ENCODE data around the gene PCDH15. TPM values are rescaled to one million over a fixed set of nuclear protein-coding genes. Genes with fewer than 3 reads are reported as not detected.

PCDH15 gene
- total RNA-seq, 1 experiment from 2014 or later, result not detected

- DNase-seq (ENCODE audit: low spot score), result no peak
- ChIA-PET POLR2A (ENCODE audit: low non-redundant PET) (no interaction called here), CTCF (no interaction called here)
- H3K36me3 ChIP-seq (ENCODE audit: insufficient read depth, low read length, poor library complexity, severe bottlenecking), result no peaks in the 10 kb centered on the region
- BruUV-seq (replicated peaks), result no TSS peak
- H3K4me1 ChIP-seq (ENCODE audit: insufficient read depth, low read length, poor library complexity, severe bottlenecking), result no peaks in the 10 kb centered on the region
- peaks cover 8% of the 10 kb centered on the region for H3K9me3 ChIP-seq (ENCODE audit: low read depth, low read length, poor library complexity, severe bottlenecking)
- H3K4me3 ChIP-seq (ENCODE audit: low read depth, low read length, poor library complexity, severe bottlenecking), result no peak overlapping the region
- no peaks in the 10 kb centered on the region for H3K27me3 ChIP-seq (replicated peaks; ENCODE audit: insufficient read depth, low read depth, low read length, poor library complexity)
- no peak overlapping the region for H3K27ac ChIP-seq (ENCODE audit: low read depth, low read length, poor library complexity, severe bottlenecking)
- intact Hi-C loops (cut with micrococcal nuclease; ENCODE audit: unreplicated experiment), result no loop called here
- TF ChIP-seq CTCF (conservative IDR thresholded peaks at IDR 0.05; ENCODE audit: low read depth, low read length) (no peak), EZH2 (IDR thresholded peaks at IDR 0.05; ENCODE audit: borderline replicate concordance, low read depth, low read length, poor library complexity, severe bottlenecking) (no peak)
Measured at GRCh38 chr10:54772468-54773122, 28.4 kb downstream of the PCDH15 start.

GRCh38 chr10:54769051-54769450 lies 32.0 kb downstream of the PCDH15 start:
- no peak for DNase-seq (ENCODE audit: low spot score)
- Histone ChIP-seq H3K4me1 (ENCODE audit: insufficient read depth, low read length, poor library complexity, severe bottlenecking) (no peaks in the 10 kb centered on the region), H3K4me3 (ENCODE audit: low read depth, low read length, poor library complexity, severe bottlenecking) (no peak overlapping the region)

GRCh38 chr10:54758791-54759190 lies 42.2 kb downstream of the PCDH15 start:
- TF ChIP-seq EZH2 (IDR thresholded peaks at IDR 0.05; ENCODE audit: borderline replicate concordance, low read depth, low read length, poor library complexity, severe bottlenecking) (no peak), CTCF (conservative IDR thresholded peaks at IDR 0.05; ENCODE audit: low read depth, low read length) (no peak)
- ChIA-PET POLR2A (ENCODE audit: low non-redundant PET) (no interaction called here), CTCF (no interaction called here)
- DNase-seq (ENCODE audit: low spot score), result no peak
- no peaks in the 10 kb centered on the region for H3K4me1 ChIP-seq (ENCODE audit: insufficient read depth, low read length, poor library complexity, severe bottlenecking)
- no peaks in the 10 kb centered on the region for H3K36me3 ChIP-seq (ENCODE audit: insufficient read depth, low read length, poor library complexity, severe bottlenecking)
- intact Hi-C loops (cut with micrococcal nuclease; ENCODE audit: unreplicated experiment), result no loop called here
- no peak overlapping the region for H3K27ac ChIP-seq (ENCODE audit: low read depth, low read length, poor library complexity, severe bottlenecking)
- peaks cover 3% of the 10 kb centered on the region for H3K9me3 ChIP-seq (ENCODE audit: low read depth, low read length, poor library complexity, severe bottlenecking)
- BruUV-seq (replicated peaks), result no TSS peak
- H3K4me3 ChIP-seq (ENCODE audit: low read depth, low read length, poor library complexity, severe bottlenecking), result no peak overlapping the region
- no peaks in the 10 kb centered on the region for H3K27me3 ChIP-seq (replicated peaks; ENCODE audit: insufficient read depth, low read depth, low read length, poor library complexity)

More at GRCh38 chr10:54769051-54769450, 32.0 kb downstream of the PCDH15 start:
- CTCF ChIA-PET, result no interaction called here
- no peak for TF ChIP-seq CTCF (conservative IDR thresholded peaks at IDR 0.05; ENCODE audit: low read depth, low read length)
- TF ChIP-seq EZH2 (IDR thresholded peaks at IDR 0.05; ENCODE audit: borderline replicate concordance, low read depth, low read length, poor library complexity, severe bottlenecking), result no peak
- H3K27ac ChIP-seq (ENCODE audit: low read depth, low read length, poor library complexity, severe bottlenecking), result no peak overlapping the region
- no peaks in the 10 kb centered on the region for H3K27me3 ChIP-seq (replicated peaks; ENCODE audit: insufficient read depth, low read depth, low read length, poor library complexity)
- POLR2A ChIA-PET (ENCODE audit: low non-redundant PET), result no interaction called here
- H3K9me3 ChIP-seq (ENCODE audit: low read depth, low read length, poor library complexity, severe bottlenecking), result peaks cover 8% of the 10 kb centered on the region
- BruUV-seq (replicated peaks), result no TSS peak
- intact Hi-C loops (cut with micrococcal nuclease; ENCODE audit: unreplicated experiment), result no loop called here
- H3K36me3 ChIP-seq (ENCODE audit: insufficient read depth, low read length, poor library complexity, severe bottlenecking), result no peaks in the 10 kb centered on the region

Measured in A673 (cell line).